Calu3 (cell line): Measurements from ENCODE around the gene KCNJ5. TPM values are rescaled to one million over a fixed set of nuclear protein-coding genes. Genes with fewer than 3 reads are reported as not detected.
A peak's percentile ranks its signal among the peaks of the same experiment; 100 is the strongest.

Source experiments
- BruUV-seq: library from RNA; stranded (reverse); fragments of 400-500 nt; replicated peaks from 2 replicates; lab custom pipeline; 2021; lab: Mats Ljungman, UMichigan
- CTCF ChIA-PET: fragments of 300-600 bp; sonication (Branson Sonifier 250); formaldehyde crosslinking; loops from one replicate; lab custom pipeline; 2022; ENCODE audit warnings: antibody characterized with exemption; lab: Charles Lee
- DNase-seq: peaks from one replicate; pipeline ENCODE4 v3.0.0; 2022
- H3K27ac Mint-ChIP-seq: one replicate; pipeline ENCODE4 v1.8.0; 2022; ENCODE audit warnings: mixed read lengths; ENCODE audit not compliant: unreplicated experiment
- H3K27me3 Mint-ChIP-seq: one replicate; pipeline ENCODE4 v1.8.0; 2022; ENCODE audit warnings: mixed read lengths; ENCODE audit not compliant: unreplicated experiment
- H3K36me3 Mint-ChIP-seq: one replicate; pipeline ENCODE4 v1.8.0; 2022; ENCODE audit warnings: mild to moderate bottlenecking, moderate library complexity, mixed read lengths; ENCODE audit not compliant: insufficient read depth, unreplicated experiment
- H3K4me1 Mint-ChIP-seq: one replicate; pipeline ENCODE4 v1.8.0; 2022; ENCODE audit warnings: mild to moderate bottlenecking, low read depth, mixed read lengths; ENCODE audit not compliant: unreplicated experiment
- H3K4me3 Mint-ChIP-seq: one replicate; pipeline ENCODE4 v1.8.0; 2022; ENCODE audit warnings: mild to moderate bottlenecking, low read depth, moderate library complexity, mixed read lengths; ENCODE audit not compliant: unreplicated experiment
- H3K9me3 Mint-ChIP-seq: one replicate; pipeline ENCODE4 v1.8.0; 2022; ENCODE audit warnings: low read depth, mixed read lengths; ENCODE audit not compliant: unreplicated experiment
- CTCF ChIP-seq: fragments of 200-600 bp; IDR thresholded peaks from one replicate; pipeline ENCODE4 v1.8.0; 2022; ENCODE audit warnings: antibody characterized with exemption; ENCODE audit not compliant: unreplicated experiment
- intact Hi-C: fragments of 100-400 bp; cut with micrococcal nuclease; formaldehyde crosslinking; loops from one replicate; pipeline ENCODE4 v1.10.0; 2022; ENCODE audit not compliant: unreplicated experiment
- total RNA-seq: library from RNA; stranded (reverse); gene quantifications from 2 replicates; pipeline ENCODE4 v1.2.3, GENCODE V29; 2022

Gene KCNJ5
- total RNA-seq, 1 experiment from 2014 or later = not detected

GRCh38 chr11:128846985-128847384, 44.2 kb upstream of the KCNJ5 start:
- H3K4me1 Mint-ChIP-seq = no peaks in the 10 kb centered on the region
- intact Hi-C loops = no loop called here
- BruUV-seq = no TSS peak
- no peak for DNase-seq
- TF ChIP-seq CTCF = no peak
- H3K27ac Mint-ChIP-seq = no peak overlapping the region
- H3K4me3 Mint-ChIP-seq = no peak overlapping the region
- no peaks in the 10 kb centered on the region for H3K36me3 Mint-ChIP-seq
- H3K9me3 Mint-ChIP-seq = no peaks in the 10 kb centered on the region
- CTCF ChIA-PET = no interaction called here
- H3K27me3 Mint-ChIP-seq = peaks cover 11% of the 10 kb centered on the region

- H3K4me3 Mint-ChIP-seq = no peak overlapping the region
- no TSS peak for BruUV-seq
- peak; percentile 31 for TF ChIP-seq CTCF
- peak; percentile 56 for DNase-seq
- intact Hi-C loops = no loop called here
- H3K27me3 Mint-ChIP-seq = peaks cover 11% of the 10 kb centered on the region
- no peak overlapping the region for H3K27ac Mint-ChIP-seq
- H3K36me3 Mint-ChIP-seq = no peaks in the 10 kb centered on the region
- H3K4me1 Mint-ChIP-seq = no peaks in the 10 kb centered on the region
- H3K9me3 Mint-ChIP-seq = no peaks in the 10 kb centered on the region
- CTCF ChIA-PET = no interaction called here
Measured at GRCh38 chr11:128848815-128849455, 42.2 kb upstream of the KCNJ5 start.

GRCh38 chr11:128852327-128853023, 38.7 kb upstream of the KCNJ5 start:
- Mint-ChIP-seq H3K27me3 (peaks cover 21% of the 10 kb centered on the region), H3K9me3 (no peaks in the 10 kb centered on the region), H3K4me1 (no peaks in the 10 kb centered on the region), H3K27ac (no peak overlapping the region), H3K4me3 (no peak overlapping the region), H3K36me3 (no peaks in the 10 kb centered on the region)
- CTCF ChIA-PET = no interaction called here
- intact Hi-C loops = no loop called here
- no peak for TF ChIP-seq CTCF
- no peak for DNase-seq
- BruUV-seq = no TSS peak

- H3K9me3 Mint-ChIP-seq = no peaks in the 10 kb centered on the region
- CTCF ChIA-PET = no interaction called here
- no peak for TF ChIP-seq CTCF
- H3K27ac Mint-ChIP-seq = no peak overlapping the region
- H3K36me3 Mint-ChIP-seq = no peaks in the 10 kb centered on the region
- H3K4me3 Mint-ChIP-seq = no peak overlapping the region
- intact Hi-C loops = no loop called here
- no peaks in the 10 kb centered on the region for H3K4me1 Mint-ChIP-seq
- BruUV-seq = no TSS peak
- H3K27me3 Mint-ChIP-seq = peaks cover 31% of the 10 kb centered on the region
- DNase-seq = no peak
Measured at GRCh38 chr11:128853559-128853958, 37.6 kb upstream of the KCNJ5 start.
